Ectodermal cell (in vitro differentiated cells): ENCODE data around the gene ZBTB7C.

ENCODE experiments used
- H3K27ac ChIP-seq: 2 replicates; pipeline ENCODE4 v1.7.0; 2013; ENCODE audit warnings: mild to moderate bottlenecking, low read depth, low read length; ENCODE audit not compliant: insufficient read depth, poor library complexity, severe bottlenecking
- H3K27me3 ChIP-seq: 2 replicates; pipeline ENCODE4 v1.7.0; 2013; ENCODE audit warnings: mild to moderate bottlenecking, low read length; ENCODE audit not compliant: insufficient read depth, control insufficient read depth, poor library complexity, severe bottlenecking
- H3K36me3 ChIP-seq: one replicate; pipeline ENCODE4 v1.7.0; 2013; ENCODE audit warnings: low read length; ENCODE audit not compliant: control insufficient read depth, insufficient read depth
- H3K4me1 ChIP-seq: one replicate; pipeline ENCODE4 v1.7.0; 2013; ENCODE audit warnings: low read length; ENCODE audit not compliant: control insufficient read depth, insufficient read depth
- H3K4me3 ChIP-seq: 2 replicates; pipeline ENCODE4 v1.7.0; 2013; ENCODE audit warnings: low read depth, low read length, control low read depth; ENCODE audit not compliant: insufficient read depth
- H3K9me3 ChIP-seq: 2 replicates; pipeline ENCODE4 v1.7.0; 2013; ENCODE audit warnings: mild to moderate bottlenecking, low read length, moderate library complexity; ENCODE audit not compliant: control insufficient read depth
- WGBS, 2 experiments: methylation state at CpG; one replicate each; pipeline ENCODE4 v1.1.7; 2013; ENCODE audit warnings: missing lambda C conversion rate in 2 of 2; 5-methylcytosine and 5-hydroxymethylcytosine counted together

Gene ZBTB7C

DNA sequence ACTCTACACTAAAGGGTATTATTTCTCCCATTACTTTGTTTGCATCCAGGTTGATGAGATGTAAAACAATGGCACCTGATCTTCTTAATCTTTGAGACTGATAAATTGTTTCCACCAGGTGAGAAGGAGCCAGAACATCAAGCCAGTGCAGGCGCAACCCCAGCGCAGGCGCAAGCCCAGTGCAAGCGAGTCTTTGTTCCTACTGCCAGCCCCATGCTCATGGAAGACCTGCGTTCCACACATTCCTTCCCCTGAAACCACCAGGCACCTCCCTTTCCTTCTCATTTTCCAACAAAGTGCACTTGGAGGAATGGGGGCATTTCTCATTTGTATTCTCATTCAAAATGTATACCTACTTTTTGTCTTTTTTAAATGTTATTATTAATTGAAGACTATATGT is 290.0 kb downstream of the ZBTB7C start:
- Histone ChIP-seq H3K27ac (no peak overlapping the region), H3K9me3 (no peaks in the 10 kb centered on the region), H3K27me3 (no peaks in the 10 kb centered on the region), H3K36me3 (no peaks in the 10 kb centered on the region), H3K4me3 (no peak overlapping the region), H3K4me1 (no peaks in the 10 kb centered on the region)
- WGBS, 2 experiments: 94 to 96% methylated on average over 5 of the region's 5 CpGs

DNA sequence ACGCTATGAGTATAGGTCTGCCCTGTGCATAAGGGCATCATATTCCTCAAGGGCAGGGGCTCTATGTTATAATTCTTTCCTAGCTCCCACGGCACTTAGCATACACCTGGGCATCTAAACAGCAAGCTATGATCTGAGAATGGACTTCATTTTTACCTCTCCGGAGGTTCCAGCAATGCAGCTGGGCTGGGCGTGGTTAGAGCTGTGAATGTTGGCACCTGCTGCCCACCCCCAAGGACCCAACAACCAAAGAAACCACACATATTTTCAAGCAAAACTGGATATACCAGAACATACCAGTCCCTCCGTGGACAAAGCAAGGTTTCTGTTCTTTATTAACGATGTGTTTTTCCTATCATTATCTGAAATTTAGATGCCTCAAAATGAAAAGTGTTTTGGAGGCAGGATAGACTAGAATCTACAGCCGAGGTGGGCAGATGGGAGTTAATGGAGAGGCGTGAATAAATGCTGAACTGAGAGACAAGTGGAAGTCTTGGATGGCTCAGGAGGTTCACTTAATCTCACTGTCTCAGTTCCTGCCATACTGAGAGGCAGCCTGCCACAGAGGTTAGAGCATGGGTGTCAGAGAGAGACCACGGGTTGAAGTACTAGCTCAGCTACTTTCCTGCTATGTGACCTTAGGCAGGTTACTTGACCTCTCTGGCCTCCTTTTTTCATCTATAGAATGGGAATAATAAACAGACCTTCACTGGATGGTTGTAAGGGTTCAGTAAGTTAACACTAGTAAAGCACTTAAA is 292.1 kb downstream of the ZBTB7C start:
- Histone ChIP-seq H3K27ac (no peak overlapping the region), H3K4me3 (no peak overlapping the region), H3K27me3 (no peaks in the 10 kb centered on the region), H3K9me3 (no peaks in the 10 kb centered on the region), H3K4me1 (no peaks in the 10 kb centered on the region), H3K36me3 (no peaks in the 10 kb centered on the region)
- 91 to 94% methylated on average over 9 of the region's 9 CpGs for WGBS, 2 experiments

DNA sequence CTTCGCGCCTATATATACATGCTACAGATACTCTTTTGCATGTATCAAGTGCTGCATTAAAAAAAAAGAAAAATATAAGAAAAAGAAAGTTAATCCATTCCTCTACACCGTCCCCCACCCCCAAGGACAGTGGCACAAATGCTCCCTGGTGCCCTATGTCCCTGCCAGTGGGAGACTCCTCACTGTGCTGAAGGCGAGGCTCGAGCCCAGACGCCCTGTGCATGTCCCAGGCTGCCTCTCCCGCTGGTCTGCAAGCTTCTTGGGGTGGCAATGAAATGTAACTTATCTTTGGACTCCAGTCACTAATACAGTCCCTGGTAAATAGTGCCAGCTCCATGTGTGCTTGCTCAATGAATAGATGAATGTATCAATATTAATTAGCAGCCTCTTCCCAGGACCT is 293.2 kb downstream of the ZBTB7C start:
- 90 to 92% methylated on average over 5 of the region's 7 CpGs for WGBS, 2 experiments
- Histone ChIP-seq H3K9me3 (no peaks in the 10 kb centered on the region), H3K27me3 (no peaks in the 10 kb centered on the region), H3K4me3 (no peak overlapping the region), H3K27ac (no peak overlapping the region), H3K36me3 (no peaks in the 10 kb centered on the region), H3K4me1 (no peaks in the 10 kb centered on the region)

DNA sequence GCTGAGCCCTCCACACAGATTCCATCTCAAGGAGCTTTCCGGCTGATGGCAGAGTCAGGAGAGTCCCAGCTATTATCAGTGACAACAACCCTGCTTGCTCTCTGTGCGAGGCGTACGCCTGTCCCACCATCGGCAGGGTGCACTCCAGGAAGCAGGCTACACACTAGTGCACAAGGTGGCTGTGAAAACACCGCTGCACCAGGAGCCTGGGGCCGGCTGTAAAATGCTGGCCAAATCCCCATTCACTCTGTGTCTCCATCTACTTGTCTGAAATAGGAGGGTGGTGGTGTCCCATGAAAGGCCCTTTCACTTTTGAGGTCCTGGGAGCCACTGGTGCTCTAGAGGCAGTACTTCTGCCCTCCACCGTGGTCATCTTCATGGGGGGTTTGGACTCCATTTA is 295.5 kb downstream of the ZBTB7C start:
- Histone ChIP-seq H3K4me1 (no peaks in the 10 kb centered on the region), H3K4me3 (no peak overlapping the region), H3K36me3 (no peaks in the 10 kb centered on the region), H3K27me3 (no peaks in the 10 kb centered on the region), H3K9me3 (no peaks in the 10 kb centered on the region), H3K27ac (no peak overlapping the region)
- WGBS, 2 experiments: 88 to 89% methylated on average over 8 of the region's 8 CpGs

DNA sequence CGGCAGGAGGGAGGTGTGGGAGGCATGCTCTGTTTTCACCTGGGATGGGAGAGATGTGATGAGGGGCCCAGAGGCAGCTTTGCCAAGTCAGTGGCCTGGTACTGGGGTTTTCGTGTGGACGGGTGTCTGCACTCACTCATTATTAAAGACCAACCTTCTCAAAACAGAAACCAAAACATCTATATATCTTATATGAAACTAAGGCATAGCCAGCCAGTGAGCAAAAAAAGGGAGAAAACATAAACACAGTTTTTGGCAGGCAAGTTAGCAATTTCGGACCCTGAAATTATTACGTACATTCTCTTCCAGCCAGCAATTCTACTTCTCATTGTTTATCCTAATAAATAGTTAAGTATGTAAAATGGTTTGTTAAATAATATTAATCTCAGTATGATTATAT is 297.6 kb downstream of the ZBTB7C start:
- H3K4me3 ChIP-seq: no peak overlapping the region
- no peaks in the 10 kb centered on the region for H3K4me1 ChIP-seq
- H3K9me3 ChIP-seq: no peaks in the 10 kb centered on the region
- no peaks in the 10 kb centered on the region for H3K36me3 ChIP-seq
- no peak overlapping the region for H3K27ac ChIP-seq
- no peaks in the 10 kb centered on the region for H3K27me3 ChIP-seq
- WGBS, 2 experiments: 76 to 79% methylated on average over 3 of the region's 5 CpGs

DNA sequence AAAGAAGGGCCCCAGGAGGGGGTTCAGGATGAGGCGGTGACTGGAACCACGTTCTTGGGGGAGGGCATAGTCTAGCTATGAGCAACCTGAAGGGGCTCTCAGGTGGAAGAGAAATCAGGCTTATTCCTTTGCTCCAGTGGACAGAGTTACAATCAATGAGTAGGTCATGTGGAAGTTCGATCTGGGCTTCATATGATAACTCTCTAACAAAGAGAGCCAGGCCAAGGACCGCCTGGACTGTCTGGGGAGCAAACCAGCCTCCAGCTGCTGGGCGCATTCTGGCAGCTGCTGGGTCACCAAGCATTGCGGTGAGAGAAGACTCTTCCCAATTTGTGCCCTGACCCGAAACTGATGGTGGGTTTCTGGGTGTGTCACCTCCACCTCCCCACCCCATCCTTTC is 298.4 kb downstream of the ZBTB7C start:
- 79 to 80% methylated on average over 7 of the region's 7 CpGs for WGBS, 2 experiments
- H3K27ac ChIP-seq: no peak overlapping the region
- no peak overlapping the region for H3K4me3 ChIP-seq

DNA sequence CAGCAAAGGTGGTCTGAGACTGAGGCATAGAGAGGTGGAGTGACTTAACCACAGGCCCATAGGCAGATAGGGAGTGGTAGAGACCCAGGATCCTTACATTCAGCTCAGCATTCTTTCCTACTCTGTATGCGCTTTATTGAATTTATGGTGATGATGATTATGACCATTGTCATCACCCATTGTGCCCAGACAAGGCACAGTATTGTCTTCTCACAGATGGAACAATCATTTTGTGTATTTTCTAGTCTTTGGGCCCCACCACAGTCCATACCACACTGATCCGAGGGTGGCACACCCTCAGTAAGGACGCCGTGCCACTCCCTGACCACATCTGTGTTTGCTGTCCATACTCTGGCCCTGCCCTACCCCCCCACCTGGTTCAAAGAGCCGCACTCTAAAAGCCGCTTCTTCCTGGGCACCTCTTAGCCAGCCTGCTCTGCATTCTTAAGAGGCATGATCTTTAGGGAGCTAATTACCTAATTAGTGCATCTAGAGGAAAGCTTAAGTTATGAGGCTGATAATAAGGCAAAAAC is 299.2 kb downstream of the ZBTB7C start:
- Histone ChIP-seq H3K36me3 (no peaks in the 10 kb centered on the region), H3K4me1 (no peaks in the 10 kb centered on the region), H3K27ac (no peak overlapping the region), H3K4me3 (no peak overlapping the region), H3K9me3 (no peaks in the 10 kb centered on the region), H3K27me3 (no peaks in the 10 kb centered on the region)
- WGBS, 2 experiments: 81 to 89% methylated on average over 6 of the region's 6 CpGs

More for the DNA sequence above, 298.4 kb downstream of the ZBTB7C start:
- Histone ChIP-seq H3K27me3 (no peaks in the 10 kb centered on the region), H3K4me1 (no peaks in the 10 kb centered on the region), H3K36me3 (no peaks in the 10 kb centered on the region), H3K9me3 (no peaks in the 10 kb centered on the region)

DNA sequence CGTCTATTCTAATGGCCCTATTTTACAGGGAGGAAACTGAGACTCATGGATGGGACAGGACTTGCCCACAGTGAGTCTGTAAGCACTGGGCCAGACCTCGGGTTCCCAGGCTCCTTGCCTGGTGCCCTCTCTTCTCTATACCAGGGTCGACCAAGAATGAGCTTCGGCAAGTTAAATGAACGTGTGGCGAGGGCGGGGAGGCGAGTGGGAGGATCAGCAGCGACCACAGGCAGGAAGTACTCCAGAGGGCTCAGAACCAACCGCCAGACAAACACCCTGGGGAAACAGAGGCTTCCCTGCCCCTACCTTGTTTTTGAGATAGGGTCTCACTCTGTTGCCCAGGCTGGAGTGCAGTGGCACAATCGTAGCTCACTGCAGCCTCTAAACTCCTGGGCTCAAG is 301.0 kb downstream of the ZBTB7C start:
- no peaks in the 10 kb centered on the region for H3K4me1 ChIP-seq
- no peaks in the 10 kb centered on the region for H3K9me3 ChIP-seq
- H3K27me3 ChIP-seq: no peaks in the 10 kb centered on the region
- WGBS, 2 experiments: 94 to 95% methylated on average over 11 of the region's 11 CpGs
- no peak overlapping the region for H3K27ac ChIP-seq
- no peak overlapping the region for H3K4me3 ChIP-seq
- H3K36me3 ChIP-seq: no peaks in the 10 kb centered on the region

DNA sequence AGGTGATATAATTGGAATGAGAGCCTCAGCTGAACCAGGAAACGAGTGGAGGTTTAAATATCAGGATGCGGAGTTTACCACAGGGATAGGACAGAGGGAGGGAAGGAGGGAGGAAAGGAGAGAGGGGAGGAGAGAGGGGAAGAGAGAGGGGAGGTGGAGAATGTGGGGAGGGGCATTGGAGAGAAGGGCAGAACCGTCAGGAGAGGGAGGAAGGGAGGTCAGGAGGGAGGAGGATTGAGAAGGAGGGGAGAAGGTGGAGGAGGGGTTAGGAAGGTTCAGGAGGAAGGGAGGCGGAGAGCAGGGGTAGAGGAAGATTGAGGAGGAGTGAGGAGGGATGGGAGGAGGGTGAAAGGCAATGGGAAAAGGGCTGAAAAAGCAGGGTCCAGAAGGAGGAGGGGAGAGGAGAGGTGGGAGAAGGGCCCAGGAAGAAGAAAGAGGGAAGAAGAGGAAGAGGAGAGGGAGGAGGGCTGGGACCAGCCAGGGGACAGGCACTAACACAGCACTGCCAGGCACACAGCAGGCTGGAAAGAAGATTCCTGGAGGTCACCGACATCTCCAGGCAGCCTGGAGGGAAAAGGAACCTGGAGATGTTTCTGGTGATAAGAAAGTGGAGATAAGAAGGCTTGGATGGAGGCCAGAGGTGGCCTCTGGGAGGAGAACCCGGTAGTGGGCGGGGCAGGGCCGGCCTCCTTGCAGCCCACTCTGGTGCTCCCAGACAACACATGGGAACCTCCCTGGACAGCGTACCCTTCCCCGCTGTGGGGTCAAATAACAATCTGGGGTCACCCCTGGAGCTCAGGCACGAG is 302.0 kb downstream of the ZBTB7C start:
- no peaks in the 10 kb centered on the region for H3K36me3 ChIP-seq
- no peaks in the 10 kb centered on the region for H3K27me3 ChIP-seq
- no peaks in the 10 kb centered on the region for H3K4me1 ChIP-seq
- peak overlapping the region; percentile 5 for H3K27ac ChIP-seq
- WGBS, 2 experiments: 61 to 64% methylated on average over 11 of the region's 11 CpGs
- H3K9me3 ChIP-seq: no peaks in the 10 kb centered on the region
- no peak overlapping the region for H3K4me3 ChIP-seq

DNA sequence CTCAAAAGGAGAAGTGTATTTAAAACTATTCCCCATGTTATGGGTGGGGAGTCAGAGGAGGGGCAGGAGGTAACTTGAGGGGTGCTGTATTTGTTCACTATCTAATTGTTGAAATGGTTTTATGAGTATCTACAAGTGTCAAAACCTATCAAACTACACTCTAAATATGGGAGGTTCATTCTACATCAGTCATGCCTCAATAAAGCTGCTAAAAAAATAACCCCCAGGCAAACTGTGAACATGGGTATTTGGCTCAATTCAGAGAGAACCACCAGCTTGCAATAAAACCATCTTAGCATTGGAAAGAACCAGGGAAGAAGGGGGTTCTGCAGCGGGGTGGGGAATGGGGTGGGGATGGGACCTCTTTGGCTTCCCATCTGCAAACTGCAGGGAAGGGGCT is 302.7 kb downstream of the ZBTB7C start:
- Histone ChIP-seq H3K36me3 (no peaks in the 10 kb centered on the region), H3K4me3 (no peak overlapping the region), H3K9me3 (no peaks in the 10 kb centered on the region), H3K27ac (peak overlapping the region; percentile 5), H3K4me1 (no peaks in the 10 kb centered on the region), H3K27me3 (no peaks in the 10 kb centered on the region)
- 64 to 67% methylated on average over 1 of the region's 1 CpG for WGBS, 2 experiments
